ENCODE measurements around the gene BTNL3.

The BTNL3 gene

GRCh38 chr5:180970875-180971274, 17.8 kb upstream of the BTNL3 start:
- TF ChIP-seq CTCF (conservative IDR thresholded peaks at IDR 0.05; ENCODE audit: low read depth, low read length): no peak
- DNase-seq (ENCODE audit: low read depth): no peak
- H3K4me3 ChIP-seq (ENCODE audit: low read length): no peak overlapping the region

GRCh38 chr5:180974612-180975315, 13.9 kb upstream of the BTNL3 start:
- DNase-seq (ENCODE audit: low read depth): no peak
- no peak for TF ChIP-seq CTCF (conservative IDR thresholded peaks at IDR 0.05; ENCODE audit: low read depth, low read length)
- H3K4me3 ChIP-seq (ENCODE audit: low read length): no peak overlapping the region

- H3K4me3 ChIP-seq (ENCODE audit: low read length): no peak overlapping the region
- no peak for DNase-seq (ENCODE audit: low read depth)
- no peak for TF ChIP-seq CTCF (conservative IDR thresholded peaks at IDR 0.05; ENCODE audit: low read depth, low read length)
Observed at GRCh38 chr5:180975338-180975737, 13.3 kb upstream of the BTNL3 start.

- no peak for DNase-seq (ENCODE audit: low read depth)
- no peak for TF ChIP-seq CTCF (conservative IDR thresholded peaks at IDR 0.05; ENCODE audit: low read depth, low read length)
- H3K4me3 ChIP-seq (ENCODE audit: low read length): no peak overlapping the region
Observed at GRCh38 chr5:180976518-180976917, 12.1 kb upstream of the BTNL3 start.

GRCh38 chr5:180977852-180978251, 10.8 kb upstream of the BTNL3 start:
- no peak overlapping the region for H3K4me3 ChIP-seq (ENCODE audit: low read length)
- no peak for DNase-seq (ENCODE audit: low read depth)
- no peak for TF ChIP-seq CTCF (conservative IDR thresholded peaks at IDR 0.05; ENCODE audit: low read depth, low read length)

GRCh38 chr5:180982008-180982741, 6.5 kb upstream of the BTNL3 start:
- DNase-seq (ENCODE audit: low read depth): no peak
- H3K4me3 ChIP-seq (ENCODE audit: low read length): no peak overlapping the region
- TF ChIP-seq CTCF (conservative IDR thresholded peaks at IDR 0.05; ENCODE audit: low read depth, low read length): no peak

- DNase-seq (ENCODE audit: low read depth): no peak
- no peak overlapping the region for H3K4me3 ChIP-seq (ENCODE audit: low read length)
- no peak for TF ChIP-seq CTCF (conservative IDR thresholded peaks at IDR 0.05; ENCODE audit: low read depth, low read length)
Observed at GRCh38 chr5:180988016-180988415, 630 bp upstream of the BTNL3 start.
